Endodermal cell (in vitro differentiated cells): ENCODE results near the gene NOL9. TPM values are rescaled to one million over a fixed set of nuclear protein-coding genes. Genes with fewer than 3 reads are reported as not detected.
A peak's percentile ranks its signal among the peaks of the same experiment; 100 is the strongest.

ENCODE experiments used
- DNase-seq: peaks from one replicate; pipeline ENCODE4 v3.0.0-alpha.2; 2017
- H3K27ac ChIP-seq: 2 replicates; pipeline ENCODE4 v1.5.1; 2013; ENCODE audit warnings: mild to moderate bottlenecking, low read depth, low read length, moderate library complexity
- H3K27me3 ChIP-seq: 2 replicates; pipeline ENCODE4 v1.6.1; 2013; ENCODE audit warnings: mild to moderate bottlenecking, low read length, moderate library complexity; ENCODE audit not compliant: insufficient read depth, control insufficient read depth, poor library complexity, severe bottlenecking
- H3K36me3 ChIP-seq: 2 replicates; pipeline ENCODE4 v1.7.0; 2013; ENCODE audit warnings: mild to moderate bottlenecking, low read length, moderate library complexity; ENCODE audit not compliant: control insufficient read depth, insufficient read depth
- H3K4me1 ChIP-seq: one replicate; pipeline ENCODE4 v1.7.0; 2013; ENCODE audit warnings: low read length; ENCODE audit not compliant: control insufficient read depth, insufficient read depth
- H3K4me3 ChIP-seq: 2 replicates; pipeline ENCODE4 v1.5.1; 2013; ENCODE audit warnings: mild to moderate bottlenecking, low read length, moderate library complexity
- H3K9ac ChIP-seq: 2 replicates; pipeline ENCODE4 v1.6.1; 2013; ENCODE audit warnings: mild to moderate bottlenecking, low read length, moderate library complexity; ENCODE audit not compliant: poor library complexity, severe bottlenecking; ENCODE audit errors: extremely low read depth
- H3K9me3 ChIP-seq: 2 replicates; pipeline ENCODE4 v1.6.1; 2013; ENCODE audit warnings: mild to moderate bottlenecking, low read length, moderate library complexity; ENCODE audit not compliant: control insufficient read depth
- H3K27ac Mint-ChIP-seq: 2 replicates; pipeline ENCODE4 v1.8.0; 2020; ENCODE audit warnings: mixed read lengths
- H3K27me3 Mint-ChIP-seq: 2 replicates; pipeline ENCODE4 v1.8.0; 2021; ENCODE audit warnings: mild to moderate bottlenecking, mixed read lengths; ENCODE audit not compliant: insufficient read depth
- H3K36me3 Mint-ChIP-seq: 2 replicates; pipeline ENCODE4 v1.8.0; 2020; ENCODE audit warnings: low read depth, mixed read lengths
- H3K4me1 Mint-ChIP-seq: 2 replicates; pipeline ENCODE4 v1.8.0; 2020; ENCODE audit warnings: mixed read lengths
- H3K4me3 Mint-ChIP-seq: 2 replicates; pipeline ENCODE4 v1.8.0; 2020; ENCODE audit warnings: mild to moderate bottlenecking, moderate library complexity, mixed read lengths
- H3K9me3 Mint-ChIP-seq: 2 replicates; pipeline ENCODE4 v1.8.0; 2020; ENCODE audit warnings: mild to moderate bottlenecking, mixed read lengths
- WGBS, 2 experiments: methylation state at CpG; one replicate each; pipeline versions ENCODE4 v1.1.5 to v1.1.7; 2013; ENCODE audit warnings: missing lambda C conversion rate in 2 of 2, mixed read lengths in 1 of 2; ENCODE audit not compliant: insufficient coverage in 1 of 2, insufficient read length in 1 of 2; 5-methylcytosine and 5-hydroxymethylcytosine counted together
- total RNA-seq, 2 donors: library from RNA; stranded (reverse); fragmentation: NEBNext Ultra II Directional in 1 of 2; extraction: Animal tissue kit (Norgen Biotek cat#: 25700) in 1 of 2; gene quantifications; 2 replicates in 1 of 2; 3 replicates in 1 of 2; pipeline ENCODE4 v1.2.1, GENCODE V29; 2021
- TF ChIP-seq, protein P1 (sequence below): fragments of 200-600 bp; sonication (generic); conservative IDR thresholded peaks from 2 replicates; pipeline ENCODE4 v1.5.0; 2021; ENCODE audit warnings: antibody characterized with exemption, mild to moderate bottlenecking

Gene NOL9
- total RNA-seq, 2 donors from 2014 or later, result 35.0 to 43.9 TPM

DNA sequence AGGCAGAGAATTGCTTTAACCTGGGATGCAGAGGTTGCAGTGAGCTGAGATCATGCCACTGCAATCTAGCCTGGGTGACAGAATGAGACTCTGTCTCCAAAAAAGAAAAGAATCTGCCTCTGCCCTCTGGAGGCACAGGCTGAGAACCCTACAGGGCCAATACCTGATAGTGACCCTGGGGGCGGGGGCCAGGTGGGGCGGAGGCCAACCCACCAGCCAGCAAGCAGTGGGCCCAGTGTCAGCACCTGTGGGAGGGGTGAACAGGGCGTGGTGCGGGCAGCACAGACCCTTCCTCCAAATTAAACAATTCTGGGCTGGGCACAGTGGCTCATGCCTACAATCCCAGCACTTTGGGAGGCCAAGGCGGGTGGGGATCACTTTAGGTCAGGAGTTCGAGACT, 43.8 kb downstream of the NOL9 start:
- Histone ChIP-seq H3K36me3 (no peaks in the 10 kb centered on the region), H3K4me3 (no peak overlapping the region), H3K27ac (no peak overlapping the region), H3K9me3 (no peaks in the 10 kb centered on the region), H3K4me1 (no peaks in the 10 kb centered on the region), H3K27me3 (no peaks in the 10 kb centered on the region), H3K9ac (no peak overlapping the region)
- no peaks in the 10 kb centered on the region for H3K27me3 Mint-ChIP-seq
- TF ChIP-seq, protein P1, sequence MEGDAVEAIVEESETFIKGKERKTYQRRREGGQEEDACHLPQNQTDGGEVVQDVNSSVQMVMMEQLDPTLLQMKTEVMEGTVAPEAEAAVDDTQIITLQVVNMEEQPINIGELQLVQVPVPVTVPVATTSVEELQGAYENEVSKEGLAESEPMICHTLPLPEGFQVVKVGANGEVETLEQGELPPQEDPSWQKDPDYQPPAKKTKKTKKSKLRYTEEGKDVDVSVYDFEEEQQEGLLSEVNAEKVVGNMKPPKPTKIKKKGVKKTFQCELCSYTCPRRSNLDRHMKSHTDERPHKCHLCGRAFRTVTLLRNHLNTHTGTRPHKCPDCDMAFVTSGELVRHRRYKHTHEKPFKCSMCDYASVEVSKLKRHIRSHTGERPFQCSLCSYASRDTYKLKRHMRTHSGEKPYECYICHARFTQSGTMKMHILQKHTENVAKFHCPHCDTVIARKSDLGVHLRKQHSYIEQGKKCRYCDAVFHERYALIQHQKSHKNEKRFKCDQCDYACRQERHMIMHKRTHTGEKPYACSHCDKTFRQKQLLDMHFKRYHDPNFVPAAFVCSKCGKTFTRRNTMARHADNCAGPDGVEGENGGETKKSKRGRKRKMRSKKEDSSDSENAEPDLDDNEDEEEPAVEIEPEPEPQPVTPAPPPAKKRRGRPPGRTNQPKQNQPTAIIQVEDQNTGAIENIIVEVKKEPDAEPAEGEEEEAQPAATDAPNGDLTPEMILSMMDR, result no peak
- no peaks in the 10 kb centered on the region for H3K36me3 Mint-ChIP-seq
- 88 to 100% methylated on average over 3 to 6 of the region's 6 CpGs for WGBS, 2 experiments
- H3K9me3 Mint-ChIP-seq, result no peaks in the 10 kb centered on the region
- H3K4me1 Mint-ChIP-seq, result no peaks in the 10 kb centered on the region
- no peak overlapping the region for H3K4me3 Mint-ChIP-seq
- DNase-seq, result no peak
- no peak overlapping the region for H3K27ac Mint-ChIP-seq

DNA sequence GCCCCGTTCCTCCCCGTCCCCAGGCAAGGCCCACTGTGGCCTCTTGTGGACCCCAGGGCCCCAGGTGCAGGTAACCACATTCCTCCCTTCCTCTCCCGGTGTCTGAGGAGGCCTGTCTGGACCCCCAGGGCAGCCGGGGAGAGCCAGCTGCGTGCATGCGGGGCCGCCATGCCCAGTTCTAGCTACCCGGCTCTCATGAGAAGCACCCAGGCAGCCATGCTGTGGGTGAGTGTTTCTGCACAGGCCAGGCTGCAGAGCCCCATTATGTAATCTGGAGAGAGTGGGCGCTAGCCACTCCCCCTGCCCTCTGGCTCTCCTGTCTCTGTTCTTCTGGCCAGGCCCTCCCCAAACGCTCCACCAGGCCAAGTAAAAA, 44.4 kb downstream of the NOL9 start:
- no peaks in the 10 kb centered on the region for H3K4me1 Mint-ChIP-seq
- TF ChIP-seq, protein P1, result no peak
- no peak overlapping the region for H3K4me3 Mint-ChIP-seq

DNA sequence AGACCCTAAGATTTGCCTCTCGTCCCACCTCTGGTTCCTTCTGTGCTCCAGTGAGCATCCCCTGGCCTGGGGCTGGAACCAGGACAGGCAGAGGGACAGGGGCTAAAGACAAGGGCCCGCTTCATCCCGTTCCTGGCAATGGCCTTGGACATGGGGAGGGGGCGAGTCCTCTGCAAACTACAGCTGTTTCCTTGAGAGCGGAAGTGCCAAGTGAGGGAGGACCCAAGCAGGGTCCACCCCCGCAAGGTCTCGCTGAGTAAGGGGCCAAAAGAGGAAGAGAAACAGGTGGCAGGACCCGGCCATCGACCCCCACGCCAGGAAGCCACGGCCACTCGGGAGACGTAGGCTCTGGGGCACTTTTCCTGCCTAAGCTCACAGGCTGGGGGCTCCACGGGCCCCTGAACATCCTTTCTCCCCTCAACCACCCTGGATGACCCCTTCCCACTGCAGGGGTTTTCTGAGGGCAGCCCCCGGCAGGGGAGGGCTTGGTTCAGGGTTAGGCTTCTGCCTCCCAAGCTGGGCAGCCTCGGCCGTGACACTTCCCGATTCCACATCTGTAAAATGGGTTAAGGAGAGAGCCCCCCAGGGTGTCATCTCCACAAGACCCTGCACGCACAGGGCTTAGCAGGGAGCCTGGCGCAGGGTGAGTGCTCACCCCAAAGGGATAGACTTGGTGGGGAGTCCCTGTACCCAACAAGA, 44.9 kb downstream of the NOL9 start:
- Histone ChIP-seq H3K27me3 (no peaks in the 10 kb centered on the region), H3K9ac (no peak overlapping the region), H3K27ac (no peak overlapping the region), H3K9me3 (no peaks in the 10 kb centered on the region), H3K36me3 (no peaks in the 10 kb centered on the region), H3K4me1 (no peaks in the 10 kb centered on the region), H3K4me3 (no peak overlapping the region)
- DNase-seq, result peak; percentile 39
- H3K9me3 Mint-ChIP-seq, result no peaks in the 10 kb centered on the region
- WGBS, 2 experiments, result 87 to 90% methylated on average over 10 to 20 of the region's 20 CpGs
- H3K27ac Mint-ChIP-seq, result no peak overlapping the region
- H3K36me3 Mint-ChIP-seq, result no peaks in the 10 kb centered on the region
- H3K27me3 Mint-ChIP-seq, result no peaks in the 10 kb centered on the region
- no peaks in the 10 kb centered on the region for H3K4me1 Mint-ChIP-seq
- H3K4me3 Mint-ChIP-seq, result no peak overlapping the region
- TF ChIP-seq, protein P1, result no peak

More for the DNA sequence above, 44.4 kb downstream of the NOL9 start:
- no peaks in the 10 kb centered on the region for H3K36me3 Mint-ChIP-seq
- no peaks in the 10 kb centered on the region for H3K4me1 ChIP-seq
- H3K27me3 ChIP-seq, result no peaks in the 10 kb centered on the region
- no peak overlapping the region for H3K4me3 ChIP-seq
- no peaks in the 10 kb centered on the region for H3K9me3 Mint-ChIP-seq
- DNase-seq, result no peak
- H3K27me3 Mint-ChIP-seq, result no peaks in the 10 kb centered on the region
- no peaks in the 10 kb centered on the region for H3K36me3 ChIP-seq
- H3K9ac ChIP-seq, result no peak overlapping the region
- WGBS, 2 experiments, result 96 to 100% methylated on average over 3 to 10 of the region's 10 CpGs
- H3K27ac ChIP-seq, result no peak overlapping the region
- no peaks in the 10 kb centered on the region for H3K9me3 ChIP-seq
- H3K27ac Mint-ChIP-seq, result no peak overlapping the region
